Measurements from ENCODE around the gene TUB. TPM values are rescaled to one million over a fixed set of nuclear protein-coding genes. Genes with fewer than 3 reads are reported as not detected.

The TUB gene
- total RNA-seq, 1 experiment from 2014 or later: 4.7 TPM

DNA sequence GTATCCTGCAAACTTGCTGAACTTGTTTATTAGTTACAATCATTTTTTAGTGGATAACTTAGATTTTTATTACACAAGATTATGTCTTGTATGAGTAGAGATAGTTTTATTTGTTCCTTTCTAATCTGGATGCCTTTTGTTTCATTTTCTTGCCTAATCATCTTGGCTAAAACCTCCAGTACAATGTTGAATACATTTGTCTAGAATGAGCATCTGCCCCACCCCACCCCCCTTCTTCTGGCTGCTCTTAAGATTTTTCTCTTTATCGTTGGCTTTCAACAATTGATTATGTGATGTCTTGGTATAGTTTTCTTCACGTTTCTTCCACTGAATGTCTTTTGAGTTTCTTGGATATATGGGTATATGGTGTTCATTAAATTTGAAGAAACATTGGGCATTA lies 37.3 kb upstream of the TUB start:
- DNase-seq (ENCODE audit: low read depth): no peak

DNA sequence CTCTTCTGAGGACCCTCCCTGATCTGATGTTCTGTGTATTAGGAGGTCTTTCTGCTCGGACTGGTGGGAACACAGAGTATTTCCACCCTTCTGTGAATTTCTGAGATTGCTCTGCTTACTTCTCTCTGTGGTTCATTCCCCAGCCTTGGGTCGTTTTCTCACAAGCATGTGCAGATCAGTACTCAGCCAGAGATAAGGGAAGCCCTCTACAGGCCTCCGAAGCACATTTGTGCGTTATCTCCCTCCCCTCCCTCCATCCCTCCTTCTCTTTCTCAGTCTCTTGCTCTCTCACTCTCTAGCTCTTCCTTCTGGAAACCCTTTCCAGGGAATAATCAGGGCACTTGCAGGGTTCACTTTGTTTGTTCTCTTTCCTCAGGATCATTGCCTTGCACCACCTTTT lies 35.2 kb upstream of the TUB start:
- DNase-seq (ENCODE audit: low read depth): no peak

DNA sequence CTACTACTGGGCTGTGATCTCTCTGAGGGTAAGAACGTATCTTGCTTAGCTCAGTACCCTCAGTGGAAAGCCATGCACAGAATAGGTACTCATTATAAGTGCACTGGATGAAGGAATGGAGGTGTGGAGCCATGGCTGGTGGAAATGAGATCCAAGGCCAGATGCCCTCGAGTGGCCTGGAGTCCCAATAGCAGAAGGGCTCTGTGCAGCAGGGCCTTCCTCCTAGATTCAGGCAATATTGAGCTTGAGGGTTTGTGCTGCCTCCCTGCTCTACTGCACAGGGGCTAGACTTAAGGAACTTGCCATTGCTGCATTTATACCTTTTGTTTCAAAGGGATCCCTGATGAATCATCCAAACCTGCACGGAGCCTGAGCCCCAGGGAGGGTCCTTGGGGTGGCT lies 33.6 kb upstream of the TUB start:
- no peak for DNase-seq (ENCODE audit: low read depth)

DNA sequence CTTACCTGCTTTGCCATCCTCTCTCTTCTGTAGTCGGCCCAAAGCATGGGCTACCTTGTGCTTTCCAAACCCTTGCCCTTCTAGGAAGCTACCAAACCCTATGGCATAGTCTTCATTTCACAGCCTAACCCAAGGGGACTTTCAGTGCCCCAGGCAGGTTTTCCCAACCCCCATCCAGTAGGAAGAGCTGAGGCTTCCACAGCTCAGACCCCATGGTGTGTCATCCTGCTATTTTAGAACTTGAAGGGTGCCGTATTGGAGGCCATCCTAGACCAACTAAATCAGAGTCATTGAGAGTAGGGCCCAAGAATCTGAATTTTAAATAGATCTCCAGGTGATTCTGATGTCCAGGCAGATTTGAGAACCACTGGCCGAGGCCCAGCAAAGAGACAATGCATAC lies 31.9 kb upstream of the TUB start:
- DNase-seq (ENCODE audit: low read depth): no peak

DNA sequence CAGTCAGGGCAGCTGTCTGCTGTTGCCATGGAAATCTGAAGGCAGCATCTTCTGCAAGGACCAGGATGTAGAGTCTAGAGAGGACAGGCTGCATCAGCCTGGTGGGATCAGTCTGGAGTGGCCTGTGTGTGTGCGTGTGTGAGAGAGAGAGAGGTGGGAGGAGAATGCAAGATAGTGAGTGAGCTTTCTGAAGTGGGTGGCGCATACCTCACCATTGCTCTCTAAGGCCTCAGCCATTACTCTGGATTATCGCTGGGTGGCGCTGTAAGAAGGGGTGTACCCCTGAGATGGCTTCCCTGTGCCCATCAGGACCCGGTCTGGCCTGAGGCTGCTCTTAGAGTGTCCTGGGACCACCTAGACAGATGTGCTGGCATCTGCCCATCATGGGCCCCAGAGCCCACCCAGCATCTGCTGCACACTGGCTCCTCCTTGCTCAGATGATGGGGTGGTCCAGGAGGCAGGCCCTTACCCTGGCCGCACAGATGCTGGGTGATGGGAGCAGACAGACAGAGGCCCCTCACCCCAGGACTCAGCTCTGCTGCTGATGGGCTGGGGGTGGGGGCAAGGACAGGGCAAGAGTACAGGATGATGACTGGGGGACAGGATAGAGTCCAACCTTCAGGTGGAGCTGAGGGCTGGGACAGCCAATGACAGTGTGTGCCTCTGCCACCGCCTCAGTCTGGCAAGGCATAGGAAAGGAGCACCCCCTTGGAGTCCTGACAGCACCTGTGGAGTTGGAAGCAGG lies 25.7 kb upstream of the TUB start:
- no peak for DNase-seq (ENCODE audit: low read depth)

DNA sequence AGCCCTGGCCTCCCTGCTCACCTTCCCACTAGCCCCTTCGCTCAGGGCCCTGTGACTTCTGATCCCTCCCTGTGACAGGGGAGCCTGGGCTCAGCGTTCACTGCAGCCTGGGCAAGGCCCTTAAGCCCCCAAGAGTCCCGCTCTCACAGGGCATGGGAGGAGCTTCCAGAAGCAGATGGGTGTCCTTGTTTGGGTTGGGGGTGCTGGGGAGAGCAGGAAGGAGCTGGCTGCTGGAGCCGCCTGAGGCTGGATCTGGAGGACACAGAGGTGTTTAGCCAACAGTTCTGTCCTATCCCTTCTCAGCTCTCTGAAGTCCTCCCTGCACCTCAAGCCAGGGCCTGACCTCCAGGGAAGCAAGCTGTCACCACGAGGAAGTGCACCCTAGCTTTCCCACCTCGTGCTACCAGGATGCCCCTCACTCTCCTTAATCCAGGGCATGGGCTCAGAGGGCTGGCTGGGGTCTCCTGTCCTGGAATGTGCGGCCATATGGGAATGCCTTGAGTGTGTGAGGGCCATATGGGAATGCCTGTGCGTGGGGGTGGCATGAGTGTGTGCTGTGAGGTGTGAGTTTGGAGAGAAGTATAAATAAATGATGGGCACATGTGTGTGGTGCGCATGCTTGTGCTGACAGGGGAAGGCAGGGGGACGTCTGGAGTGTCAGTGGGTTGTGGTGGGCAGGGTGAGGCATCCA lies 25.0 kb upstream of the TUB start:
- DNase-seq (ENCODE audit: low read depth): no peak

DNA sequence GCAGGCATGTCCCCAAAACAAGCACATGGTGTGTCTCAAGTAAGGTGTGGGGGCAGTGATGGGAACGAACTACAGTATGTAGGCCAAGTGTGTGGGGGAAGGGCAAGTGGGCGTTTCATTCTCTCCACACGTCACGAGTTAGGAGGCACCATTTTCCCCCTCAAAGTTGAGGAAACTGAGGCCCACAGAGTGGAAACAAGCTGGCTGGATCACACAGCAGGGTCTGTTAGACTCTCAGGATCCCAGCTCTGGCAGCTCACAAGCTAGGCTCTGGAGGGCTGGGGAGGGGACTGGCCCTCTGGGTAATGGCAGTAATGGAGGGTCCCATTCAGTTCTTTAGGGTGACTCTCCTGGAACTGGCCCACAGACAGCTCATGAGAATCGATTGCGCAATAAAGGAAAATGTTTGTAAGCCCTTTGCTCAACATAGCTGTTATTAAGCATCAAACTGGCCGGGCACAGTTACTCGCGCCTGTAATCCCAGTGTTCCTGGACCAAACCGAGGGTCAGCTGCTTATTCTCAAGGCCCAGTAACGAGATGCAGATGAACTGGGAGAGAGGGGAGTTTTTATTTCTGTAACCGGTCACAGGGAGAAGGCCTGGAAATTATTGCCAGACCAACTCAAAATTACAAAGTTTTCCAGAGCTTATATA lies 24.1 kb upstream of the TUB start:
- no peak for DNase-seq (ENCODE audit: low read depth)

DNA sequence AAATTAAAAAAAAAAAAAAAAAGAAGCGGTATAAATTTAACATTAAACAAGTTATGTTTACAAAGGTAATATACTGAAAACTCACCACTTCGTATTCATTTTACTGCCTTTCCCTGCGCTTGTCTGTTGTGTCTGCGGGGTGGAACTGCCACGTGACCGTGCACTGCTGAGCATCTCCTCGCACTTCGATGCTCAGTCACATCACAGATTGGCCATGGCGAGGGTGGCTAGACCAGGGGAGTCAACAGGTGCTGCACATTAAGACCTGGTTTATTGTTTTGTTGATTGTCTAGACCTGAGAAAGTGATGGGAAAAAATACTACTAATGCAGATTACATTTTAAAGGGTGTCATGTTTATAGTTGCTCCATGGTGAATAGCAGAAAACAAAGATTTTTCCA lies 22.8 kb upstream of the TUB start:
- DNase-seq (ENCODE audit: low read depth): no peak

DNA sequence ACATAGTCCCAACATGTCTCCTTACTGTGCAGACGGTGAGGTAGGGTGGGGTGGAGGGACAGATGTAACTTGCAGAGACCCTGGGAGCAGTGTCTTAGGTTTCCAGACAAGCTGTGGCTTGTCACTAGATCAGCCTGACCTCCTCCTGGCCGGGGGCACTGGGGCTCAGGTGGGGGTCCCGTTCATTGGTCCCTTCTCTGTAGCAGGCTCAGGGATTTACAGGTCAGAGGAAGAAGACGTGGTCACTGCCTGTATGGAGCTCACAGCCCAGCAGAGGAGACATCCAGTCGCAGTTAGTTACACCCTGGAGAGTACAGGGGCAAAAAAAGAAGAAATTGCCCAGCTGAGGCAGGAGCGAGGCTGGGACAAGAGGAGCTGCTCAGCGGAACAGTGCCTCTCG lies 22.0 kb upstream of the TUB start:
- no peak for DNase-seq (ENCODE audit: low read depth)

DNA sequence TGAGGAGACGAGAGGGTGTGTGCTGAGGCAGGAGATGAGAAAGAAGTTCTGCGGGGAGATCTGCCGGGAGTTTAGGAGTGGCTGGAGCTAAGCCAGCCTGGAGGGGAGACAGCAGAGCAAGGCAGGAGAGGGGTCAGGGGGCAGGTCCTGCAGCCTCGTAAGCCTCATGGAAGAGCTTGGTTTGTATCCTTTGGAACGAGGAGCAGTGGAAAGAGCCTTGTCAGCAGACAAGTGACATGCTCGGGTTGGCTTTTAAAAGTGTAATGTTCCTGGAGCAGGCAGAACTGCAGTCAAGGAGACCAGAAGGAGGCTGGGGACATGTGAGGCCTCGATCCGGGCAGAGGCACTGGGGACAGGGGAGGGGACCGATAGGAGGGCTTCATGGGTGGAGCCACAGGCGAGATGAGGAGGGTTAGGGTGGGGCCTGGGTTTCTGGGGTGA lies 21.4 kb upstream of the TUB start:
- DNase-seq (ENCODE audit: low read depth): no peak

DNA sequence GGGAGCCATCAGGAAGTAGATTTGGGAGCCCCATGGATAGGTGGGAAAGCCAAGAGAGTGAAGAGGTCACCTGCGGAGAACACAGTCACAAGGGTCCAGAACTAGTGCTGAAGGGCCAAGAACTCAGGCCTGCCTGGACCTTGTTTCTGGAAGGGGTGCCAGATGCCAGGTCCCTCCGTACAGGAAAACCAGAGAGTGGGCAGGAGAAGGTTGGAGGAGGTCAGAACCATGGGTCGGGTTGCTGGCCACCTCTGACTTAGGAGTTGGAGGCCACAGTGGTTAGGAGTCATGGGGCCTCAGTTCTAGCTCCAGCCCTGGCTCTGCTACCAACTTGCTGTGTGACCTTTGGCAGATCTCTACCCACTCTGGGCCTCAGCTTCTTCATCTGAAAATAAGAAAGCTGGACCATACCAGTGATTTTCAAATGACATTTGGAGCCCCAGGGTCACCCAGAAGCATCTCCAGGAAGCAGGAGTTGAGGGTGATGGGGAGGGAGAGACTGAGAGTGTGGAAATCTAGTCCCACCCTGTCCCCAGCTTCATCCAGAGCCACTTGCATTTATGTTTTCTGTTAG lies 20.8 kb upstream of the TUB start:
- no peak for DNase-seq (ENCODE audit: low read depth)

DNA sequence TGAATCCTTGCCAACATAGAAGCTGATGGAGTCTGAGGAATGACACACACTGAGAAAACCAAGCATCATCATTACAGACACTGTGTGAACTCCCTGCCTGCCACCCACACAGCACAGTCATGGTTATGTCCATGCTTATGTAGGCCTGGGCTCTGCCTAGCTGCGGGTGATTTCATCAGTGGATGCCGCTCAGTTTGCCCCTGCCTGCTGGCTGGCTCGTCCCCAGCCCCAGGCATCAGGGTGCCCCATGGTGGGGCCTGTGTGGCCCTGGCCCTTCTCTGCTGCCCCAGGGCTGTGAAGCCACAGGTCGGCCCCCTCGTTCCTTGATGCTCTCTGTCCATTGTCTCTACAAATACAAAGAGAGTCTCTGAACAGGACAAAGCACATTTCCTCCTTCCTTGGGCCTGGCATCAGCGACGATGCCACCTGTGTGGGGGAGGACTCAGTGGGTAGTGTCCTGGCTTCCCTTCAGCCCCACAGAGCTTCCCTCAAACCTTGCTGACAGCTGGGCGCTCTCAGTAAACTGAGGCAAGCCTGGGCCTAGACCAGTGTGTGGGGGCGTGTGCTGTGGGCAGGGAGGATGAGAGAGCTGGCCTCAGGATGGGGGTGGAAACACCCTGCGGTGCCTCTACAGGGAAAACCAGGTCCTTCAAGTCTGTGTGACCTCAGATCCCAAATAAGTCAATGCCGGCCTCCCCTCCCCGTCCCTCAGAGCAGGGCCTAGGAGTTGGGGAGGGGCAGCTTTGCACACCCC lies 20.0 kb upstream of the TUB start:
- DNase-seq (ENCODE audit: low read depth): no peak

DNA sequence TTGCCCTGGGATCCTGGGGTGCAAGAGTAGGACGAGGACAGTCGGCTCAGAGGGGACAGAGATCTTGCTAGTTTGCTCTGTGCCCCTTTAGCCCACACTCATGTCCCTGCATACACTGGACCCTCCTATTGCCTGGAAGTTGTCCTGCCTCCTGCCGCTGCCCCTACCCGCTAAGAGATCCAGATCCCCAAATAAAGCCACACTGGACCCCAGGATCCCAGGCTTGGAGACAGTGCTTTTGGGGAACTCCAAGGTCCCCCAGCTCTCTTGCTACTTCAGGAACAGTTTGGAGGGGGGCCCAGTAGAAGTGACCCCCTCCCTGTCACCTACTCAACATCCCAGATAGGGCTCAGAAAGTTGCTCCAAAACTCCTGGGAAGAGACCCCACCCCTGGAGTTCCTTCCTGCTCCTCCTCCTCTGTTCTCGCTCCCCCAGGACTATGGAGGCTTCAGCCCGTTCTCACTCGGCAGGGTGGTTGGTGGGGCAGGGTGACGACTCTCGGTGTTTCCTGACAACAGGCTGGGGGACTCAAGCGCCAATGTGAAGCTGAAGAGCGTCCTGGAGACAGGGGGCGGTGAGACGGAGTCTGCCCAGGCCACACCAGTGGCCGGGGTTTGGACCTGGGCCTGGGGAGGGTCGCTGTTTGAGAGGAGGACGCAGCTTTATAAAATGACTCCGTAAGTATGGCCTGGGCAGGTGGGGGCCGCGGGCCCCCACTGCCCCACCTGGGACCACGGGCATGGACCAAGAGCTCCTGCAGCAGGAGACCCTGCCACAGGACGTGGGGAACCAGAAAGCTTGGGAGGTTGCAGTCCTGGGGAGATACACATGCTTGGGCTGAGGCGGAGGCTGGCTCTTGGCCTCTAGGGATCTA lies 19.2 kb upstream of the TUB start:
- DNase-seq (ENCODE audit: low read depth): no peak

DNA sequence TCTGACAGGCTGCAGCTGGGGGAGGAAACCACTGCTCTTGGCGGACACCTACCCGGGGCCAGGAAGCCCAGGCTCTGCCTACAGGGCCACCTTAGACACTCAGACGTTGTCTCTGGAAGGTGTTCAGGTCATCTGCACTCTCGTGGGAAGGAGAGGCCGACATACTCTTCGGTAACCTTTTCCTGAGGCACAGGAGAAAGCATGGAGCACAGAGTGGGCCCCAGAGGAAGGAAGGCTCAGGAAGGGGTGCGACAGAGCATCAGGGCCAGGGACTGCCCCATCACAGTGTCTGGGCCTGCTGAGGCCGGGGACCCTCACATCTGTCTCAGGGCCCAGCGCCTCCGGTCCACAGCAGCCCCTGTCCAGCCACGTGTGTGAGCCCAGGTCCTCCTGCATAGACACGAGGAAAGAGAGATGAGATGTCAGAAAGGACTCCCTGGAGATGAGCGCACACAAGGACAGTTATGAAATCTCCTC lies 18.2 kb upstream of the TUB start:
- DNase-seq (ENCODE audit: low read depth): no peak

DNA sequence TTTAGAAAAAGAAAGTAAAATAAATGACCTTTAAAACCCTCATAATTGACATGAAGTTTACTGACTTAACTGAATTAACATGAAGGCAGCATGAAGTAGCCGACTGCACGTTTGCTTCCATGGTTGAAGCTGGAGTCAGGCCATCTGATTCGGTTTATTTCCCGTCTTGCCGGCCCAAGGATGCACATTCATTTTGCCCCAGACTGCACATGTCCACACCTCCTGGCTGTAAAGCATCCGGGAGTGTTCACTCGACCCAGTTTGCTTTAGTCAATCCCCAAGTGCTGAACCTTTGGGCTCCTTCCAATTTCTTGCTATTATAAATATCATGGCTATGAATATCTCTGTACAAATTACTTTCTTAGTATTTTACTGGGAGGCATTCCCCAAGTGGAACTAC lies 17.7 kb upstream of the TUB start:
- no peak for DNase-seq (ENCODE audit: low read depth)

DNA sequence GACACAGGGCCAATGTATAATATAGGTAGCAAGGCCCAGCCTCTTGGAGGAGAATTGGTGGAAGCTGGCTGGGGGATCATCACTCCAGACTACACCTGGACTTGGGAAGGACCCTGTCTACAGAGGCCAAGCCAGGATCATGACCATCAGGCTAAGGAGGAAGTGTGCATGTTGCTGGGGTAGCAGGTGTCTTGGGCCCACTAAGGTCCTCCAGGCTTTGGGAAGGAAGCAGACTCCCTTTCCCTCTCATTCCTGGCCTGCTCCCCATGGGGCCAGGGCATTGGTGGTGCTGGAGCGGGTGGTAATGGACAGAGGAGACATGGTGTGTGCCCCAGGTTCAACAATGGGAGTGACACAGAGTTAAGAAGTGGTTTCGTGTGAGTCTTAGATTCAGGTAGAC lies 16.0 kb upstream of the TUB start:
- DNase-seq (ENCODE audit: low read depth): no peak

DNA sequence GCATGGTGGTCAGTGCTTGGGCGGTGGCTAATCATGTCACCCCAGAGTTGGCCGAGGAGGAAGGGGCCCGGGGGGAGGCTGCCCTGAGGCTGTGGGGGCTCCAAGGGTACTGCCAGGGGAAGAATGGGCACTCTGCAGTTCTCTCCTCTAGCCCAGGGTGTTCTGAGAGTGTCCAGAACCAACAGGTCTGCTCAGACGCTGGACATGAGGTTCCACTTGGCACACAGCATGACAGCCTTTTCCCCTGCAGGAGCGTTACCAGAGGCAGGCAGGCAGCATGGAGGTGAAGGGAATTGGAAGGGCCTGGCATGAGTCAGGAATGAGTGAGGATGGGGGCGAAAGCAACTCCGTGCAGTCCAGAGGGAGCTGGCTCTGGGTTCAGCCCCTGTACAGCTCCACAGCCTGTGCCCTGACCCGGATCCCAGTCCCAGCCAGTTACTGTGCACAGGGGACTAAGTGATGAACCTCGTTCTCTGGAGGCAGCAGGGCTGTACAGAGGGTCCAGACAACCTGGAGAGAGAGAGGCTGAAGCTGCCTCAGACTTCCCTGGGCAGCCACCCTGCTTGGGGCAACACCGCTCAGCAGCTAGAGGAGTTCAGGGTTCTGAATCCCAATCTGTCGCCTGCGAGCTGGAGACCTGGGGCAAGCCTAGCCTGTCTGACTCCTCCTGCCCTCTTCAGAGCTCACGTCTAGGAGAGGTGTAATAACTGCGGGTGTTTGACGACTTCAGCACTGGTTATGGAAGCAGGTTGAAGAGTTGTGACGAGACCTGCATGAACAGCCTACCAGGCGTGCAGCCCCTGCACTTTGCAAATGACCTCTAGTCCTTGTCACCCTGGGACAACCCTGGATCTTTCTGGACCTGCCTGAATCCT lies 14.7 kb upstream of the TUB start:
- DNase-seq (ENCODE audit: low read depth): no peak

DNA sequence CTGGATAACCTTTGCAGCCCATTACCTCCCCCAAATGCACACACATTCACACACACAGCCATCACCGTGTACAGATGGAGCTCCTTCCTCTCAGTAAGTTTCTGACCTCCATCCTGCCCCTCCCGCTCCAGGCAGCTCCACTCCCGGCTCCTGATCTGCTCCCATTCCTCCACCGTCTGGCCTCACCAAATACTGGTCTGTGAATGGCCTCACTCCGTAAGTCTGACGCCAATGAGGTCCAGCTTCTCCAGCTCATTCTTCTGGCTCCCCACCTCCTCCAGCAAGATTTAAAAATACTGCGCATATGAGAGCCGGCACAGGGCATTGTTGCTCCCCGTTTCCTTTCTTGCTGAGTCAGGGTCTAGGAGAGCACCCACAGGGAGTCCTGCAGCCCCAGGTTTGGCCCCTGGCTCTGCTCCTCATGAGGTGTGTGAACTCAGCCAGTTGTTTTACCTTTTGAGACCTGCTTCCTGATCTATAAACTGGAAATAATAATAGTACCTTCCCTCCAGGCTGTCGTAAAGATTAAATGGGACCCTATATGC lies 14.0 kb upstream of the TUB start:
- no peak for DNase-seq (ENCODE audit: low read depth)

DNA sequence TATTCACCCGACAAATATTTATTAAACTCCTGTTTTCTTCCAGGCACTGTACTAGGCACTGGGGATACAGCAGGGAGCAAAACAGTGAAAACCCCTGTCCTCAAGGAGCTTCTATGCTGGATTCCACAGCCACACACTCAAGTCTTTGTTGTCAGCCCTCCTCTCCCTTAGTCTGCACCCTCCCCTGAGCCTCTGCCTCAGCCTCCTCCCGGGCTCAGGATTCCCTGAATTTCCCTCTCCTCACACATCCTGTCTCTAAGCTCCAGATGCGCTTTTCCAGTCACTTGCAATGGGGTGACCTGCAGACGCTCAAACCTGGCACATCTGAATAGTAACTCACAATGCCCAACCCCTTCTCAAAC lies 13.5 kb upstream of the TUB start:
- DNase-seq (ENCODE audit: low read depth): no peak
